Adrenal gland (tissue), 5 donors: ENCODE results near the gene PIM3.

Experiments used
- CTCF ChIP-seq, 6 experiments: fragments of 450-650 bp in 4 of 6; fragments of 200-600 bp in 2 of 6; sonication (generic) in 1 of 6; IDR thresholded peaks; 1 replicate in 5 of 6; 2 replicates in 1 of 6; pipeline versions ENCODE4 v1.5.1 to v1.8.0; 2016 to 2021; ENCODE audit warnings: antibody characterized with exemption in 6 of 6, mild to moderate bottlenecking in 2 of 6, moderate library complexity in 1 of 6
- POLR2A ChIP-seq, 2 donors: fragments of 450-650 bp; IDR thresholded peaks; one replicate each; pipeline ENCODE4 v1.6.1; 2017; ENCODE audit warnings: antibody characterized with exemption in 2 of 2, mild to moderate bottlenecking in 2 of 2, moderate library complexity in 1 of 2
- donor health status: DM: no; HTN: no; CAD: no.

GRCh38 chr22:49943405-49943765 is 17.2 kb upstream of the PIM3 start:
- TF ChIP-seq CTCF (IDR thresholded peaks at IDR 0.05): no peak
- TF ChIP-seq POLR2A (IDR thresholded peaks at IDR 0.05): no peak
